Activated CD8-positive, alpha-beta memory T cell treated with anti-CD3 and anti-CD28 coated beads, Interleukin-2, amount 10 ng/mL, durations not matched to agents 7 days and 5 days (primary cell): ENCODE results near the gene ZNF530. TPM values are rescaled to one million over a fixed set of nuclear protein-coding genes. Genes with fewer than 3 reads are reported as not detected.

Experiments used
- total RNA-seq, 2 experiments: library from RNA; stranded (reverse); gene quantifications; one replicate each; pipeline ENCODE4 v1.2.3, GENCODE V29; 2021

The ZNF530 gene
- total RNA-seq, 2 experiments from 2014 or later = 10.6 to 12.4 TPM

Other genes starting within 250 kb of the ZNF530 start
- 10 to 100 TPM in 1 of 2 experiments, 1 to 10 TPM in 1; 9.3 to 10.2 TPM for gene ZNF304, start 248.6 kb upstream of the ZNF530 start, total RNA-seq
- gene TRAPPC2B, start 236.3 kb upstream of the ZNF530 start, total RNA-seq = 10 to 100 TPM in 1 of 2 experiments, 1 to 10 TPM in 1; 9.8 to 11.2 TPM
- gene ZNF547, start 236.3 kb upstream of the ZNF530 start, total RNA-seq = 1 to 10 TPM; 3.5 to 4.4 TPM
- gene ZNF548, start 210.0 kb upstream of the ZNF530 start, total RNA-seq = 10 to 100 TPM; 23.8 to 28.8 TPM
- 10 to 100 TPM; 14.3 to 14.6 TPM for gene ZNF17, start 188.7 kb upstream of the ZNF530 start, total RNA-seq
- gene ZNF749, start 164.6 kb upstream of the ZNF530 start, total RNA-seq = 10 to 100 TPM; 13.1 to 13.3 TPM
- under 1 TPM; 0.15 to 0.28 TPM for gene VN1R1, start 142.7 kb upstream of the ZNF530 start, total RNA-seq
- gene ZNF772, start 122.3 kb upstream of the ZNF530 start, total RNA-seq = 1 to 10 TPM; 7.7 to 8.8 TPM
- 10 to 100 TPM; 10.1 to 10.5 TPM for gene ZNF419, start 112.1 kb upstream of the ZNF530 start, total RNA-seq
- gene ZNF773, start 99.9 kb upstream of the ZNF530 start, total RNA-seq = 1 to 10 TPM; 8.5 to 9.7 TPM
- gene ZNF549, start 72.5 kb upstream of the ZNF530 start, total RNA-seq = 1 to 10 TPM; 6.6 to 6.7 TPM
- gene ZNF550, start 40.0 kb upstream of the ZNF530 start, total RNA-seq = 10 to 100 TPM; 13.7 to 14.2 TPM
- 1 to 10 TPM; 5.3 to 5.7 TPM for gene ZNF416, start 21.0 kb upstream of the ZNF530 start, total RNA-seq
- gene ZIK1, start 15.7 kb upstream of the ZNF530 start, total RNA-seq = 10 to 100 TPM; 10.6 to 11.5 TPM
- 10 to 100 TPM; 17.8 to 19.0 TPM for gene ZNF134, start 14.4 kb downstream of the ZNF530 start, total RNA-seq
- gene ZNF211, start 33.3 kb downstream of the ZNF530 start, total RNA-seq = 10 to 100 TPM; 14.2 to 15.1 TPM
- gene ZSCAN4, start 69.0 kb downstream of the ZNF530 start, total RNA-seq = not detected
- gene ZNF551, start 82.1 kb downstream of the ZNF530 start, total RNA-seq = 10 to 100 TPM; 13.3 to 16.7 TPM
- gene ZNF154, start 109.3 kb downstream of the ZNF530 start, total RNA-seq = 1 to 10 TPM; 4.0 to 5.6 TPM
- 10 to 100 TPM; 13.0 to 13.8 TPM for gene ZNF671, start 127.7 kb downstream of the ZNF530 start, total RNA-seq
- gene ZNF776, start 146.9 kb downstream of the ZNF530 start, total RNA-seq = 10 to 100 TPM; 15.4 to 18.1 TPM
- 10 to 100 TPM; 20.4 to 23.0 TPM for gene ZNF586, start 169.8 kb downstream of the ZNF530 start, total RNA-seq
- 10 to 100 TPM in 1 of 2 experiments, 1 to 10 TPM in 1; 9.7 to 11.1 TPM for gene ZNF552, start 215.0 kb downstream of the ZNF530 start, total RNA-seq
- gene ZNF587B, start 230.4 kb downstream of the ZNF530 start, total RNA-seq = 10 to 100 TPM; 14.6 to 19.3 TPM
- gene ZNF587, start 250.0 kb downstream of the ZNF530 start, total RNA-seq = 10 to 100 TPM; 30.8 to 41.2 TPM